ENCODE results near the gene YES1. TPM values are rescaled to one million over a fixed set of nuclear protein-coding genes. Genes with fewer than 3 reads are reported as not detected.
A peak's percentile ranks its signal among the peaks of the same experiment; 100 is the strongest.

YES1 gene
- total RNA-seq (2016; rRNA removed; fragmentation: Illumina TruSeq; extraction: Trizol) (70.8 and 105 TPM in 2 replicates), polyA plus RNA-seq (2011; rRNA removed) (13.6 and 17.2 TPM in 2 replicates), polyA minus RNA-seq (2011; rRNA and poly(A)+ RNA removed; ENCODE audit: low replicate concordance) (35.4 and 58.6 TPM in 2 replicates), Bru-seq, nascent RNA (percentile 83 among the genes with signal in this experiment), BruChase-seq, experiment 1, labeled RNA remaining after a 6-hour chase (percentile 92 among the genes with signal in this experiment), BruChase-seq, experiment 2, labeled RNA remaining after a 2-hour chase (percentile 85 among the genes with signal in this experiment)
- 15.8 and 18.2 TPM in 2 replicates for total RNA-seq (2016; cell fraction: cytosol; rRNA removed; fragmentation: Illumina TruSeq; extraction: Trizol; ENCODE audit: low read depth)
- total RNA-seq (2016; cell fraction: insoluble cytoplasmic fraction; rRNA removed; fragmentation: Illumina TruSeq; extraction: Trizol): 69.2 and 96.9 TPM in 2 replicates
- 80.5 and 89.8 TPM in 2 replicates for total RNA-seq (2016; cell fraction: membrane; rRNA removed; fragmentation: Illumina TruSeq; extraction: Trizol)
- 32.4 and 40.0 TPM in 2 replicates for total RNA-seq (2016; cell fraction: nucleus; rRNA removed; fragmentation: Illumina TruSeq; extraction: Trizol)
- 20.0 and 23.3 TPM in 2 replicates for polyA plus RNA-seq (2011; cell fraction: cytosol; rRNA removed)
- polyA plus RNA-seq (2011; cell fraction: nucleus; rRNA removed): 12.0 and 12.1 TPM in 2 replicates
- polyA plus RNA-seq (2012): 38.9 and 45.8 TPM in 2 replicates
- 10.0 and 10.4 TPM in 2 replicates for polyA plus RNA-seq (2016; cell fraction: cytosol; fragmentation: Illumina TruSeq; extraction: Trizol; ENCODE audit: low read depth)
- polyA plus RNA-seq (2016; cell fraction: insoluble cytoplasmic fraction; fragmentation: Illumina TruSeq; extraction: Trizol; ENCODE audit: low read depth): 69.0 and 76.0 TPM in 2 replicates
- polyA plus RNA-seq (2016; cell fraction: membrane; fragmentation: Illumina TruSeq; extraction: Trizol; ENCODE audit: low read depth): 33.4 and 35.7 TPM in 2 replicates
- polyA plus RNA-seq (2016; cell fraction: nucleus; fragmentation: Illumina TruSeq; extraction: Trizol; ENCODE audit: insufficient read depth, low read depth): 27.3 and 29.1 TPM in 2 replicates
- 29.1 and 33.4 TPM in 2 replicates for polyA minus RNA-seq (2011; cell fraction: cytosol; rRNA and poly(A)+ RNA removed)
- 16.5 and 22.1 TPM in 2 replicates for polyA minus RNA-seq (2011; cell fraction: nucleus; rRNA and poly(A)+ RNA removed)
- long read RNA-seq, experiment 1, full-length matches to known transcripts: 9 of 20 reads
- long read RNA-seq, experiment 1, partial matches to known transcripts: 4 of 20 reads
- long read RNA-seq, experiment 1, other reads (novel, unspliced or antisense): 7 of 20 reads
- long read RNA-seq, experiment 2, full-length matches to known transcripts: 6 of 56 reads
- long read RNA-seq, experiment 2, partial matches to known transcripts: 1 of 56 reads
- long read RNA-seq, experiment 2, other reads (novel, unspliced or antisense): 49 of 56 reads

DNA sequence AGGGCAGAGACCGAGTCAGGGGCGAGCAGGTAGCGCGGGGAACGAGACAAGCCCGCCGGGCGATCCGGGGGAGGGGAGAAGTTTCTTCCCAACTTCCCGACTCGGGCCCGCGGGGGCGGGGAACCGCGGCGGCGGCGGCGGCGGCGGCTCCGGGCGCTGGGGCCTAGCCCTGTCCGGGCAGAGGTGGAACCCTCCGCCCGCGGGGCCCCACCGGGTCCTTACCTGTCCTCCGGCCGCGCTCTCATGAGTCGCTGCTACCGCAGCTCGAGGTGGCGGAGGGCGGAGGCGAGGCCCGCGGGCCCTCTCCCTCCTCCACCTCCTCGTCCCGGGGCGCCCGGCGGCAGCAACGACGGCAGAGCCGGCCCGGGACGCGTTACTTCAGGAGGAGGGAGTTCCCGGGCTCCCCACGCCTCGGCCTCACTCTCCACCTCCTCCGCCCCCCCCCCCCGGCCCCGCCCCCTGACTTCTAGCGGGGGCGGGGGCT is at the start of gene YES1:
TSS of gene YES1 (minus strand) at position 351 of the 484 bp plus-strand sequence. CDS start 55,415 bp downstream, outside the sequence.
- H2AFZ ChIP-seq (ENCODE audit: low read length): no peak within 1 kb of the TSS
- POLR2A ChIA-PET: interaction anchor here (1.2 to 1.6 kb wide), 3 partner anchors 18 to 29 kb away, joined by 4 to 10 read pairs (median 4); no protein-coding TSS in a partner anchor
- H3K79me2 ChIP-seq (ENCODE audit: insufficient read depth, low read length): peaks cover 49% of the 10 kb centered on the region
- peaks cover 54% of the 10 kb centered on the region for H3K4me1 ChIP-seq (ENCODE audit: insufficient read depth, low read length)
- peak within 1 kb of the TSS; percentile 96 for H3K4me2 ChIP-seq (ENCODE audit: low read depth, low read length)
- intact Hi-C loops (cut with micrococcal nuclease; ENCODE audit: unreplicated experiment) (loop anchor here (2.0 kb wide), 1 partner anchor 41 kb away; no protein-coding TSS in a partner anchor), in situ Hi-C loops (cut with HindIII; ENCODE audit: extremely low pct_ligation_motif_present, low pct_unique_long_range_greater_than_20kb) (no loop called here)
- ATAC-seq (peak; percentile 62), DNase-seq (ENCODE audit: low spot score) (no peak), FAIRE-seq (no peak)
- 0% methylated on average over 5 of the region's 59 CpGs for WGBS (ENCODE audit: low lambda C conversion rate)
- CTCF ChIA-PET (ENCODE audit: low intra/inter-chr PET ratio, low total read pairs): no interaction called here
- H3K27me3 ChIP-seq (ENCODE audit: control insufficient read depth in 1 of 2, insufficient read depth in 2 of 2, low read length in 2 of 2): no peaks in the 10 kb centered on the region; a peak in 1 of 5 replicates
- peak within 1 kb of the TSS; percentile 89 for H3K27ac ChIP-seq (ENCODE audit: extremely low read length, insufficient read depth, low read length)
- no peaks in the 10 kb centered on the region for H3K9me3 ChIP-seq (ENCODE audit: low read length)
- H3K36me3 ChIP-seq (replicated peaks in 1 of 2; ENCODE audit: control insufficient read depth in 1 of 2, insufficient read depth in 2 of 2, low read length in 2 of 2): no peaks in the 10 kb centered on the region
- H4K20me1 ChIP-seq (ENCODE audit: insufficient read depth, low read length): peaks cover 18% of the 10 kb centered on the region
- peak within 1 kb of the TSS; percentile 90 for H3K9ac ChIP-seq (ENCODE audit: insufficient read depth, low read depth, low read length)
- H3K4me3 ChIP-seq (replicated peaks in 1 of 3; ENCODE audit: insufficient read depth in 1 of 3, low read depth in 2 of 3, low read length in 3 of 3): peak within 1 kb of the TSS; percentile 99
- BruUV-seq (replicated peaks): no TSS peak
- TF ChIP-seq ESRRA (CRISPR knock-in tag; IDR thresholded peaks at IDR 0.05; ENCODE audit: low read depth) (no peak), HNF4G (IDR thresholded peaks at IDR 0.05; ENCODE audit: borderline replicate concordance, low read depth, low read length) (peak; percentile 2; the same call in 1 of the 2 replicates), HNF4G (CRISPR knock-in tag; IDR thresholded peaks at IDR 0.05; ENCODE audit: borderline replicate concordance, low read depth) (no peak), KDM3A (CRISPR knock-in tag; IDR thresholded peaks at IDR 0.05; ENCODE audit: low read depth) (no peak), KDM5B (CRISPR knock-in tag; IDR thresholded peaks at IDR 0.05; ENCODE audit: borderline replicate concordance) (no peak), THAP11 (CRISPR knock-in tag; IDR thresholded peaks at IDR 0.05) (no peak), NFE2L1 (CRISPR knock-in tag; IDR thresholded peaks at IDR 0.05; ENCODE audit: borderline replicate concordance) (no peak), ZNF329 (CRISPR knock-in tag; IDR thresholded peaks at IDR 0.05; ENCODE audit: low read depth) (peak; percentile 50; the same call in 1 of the 2 replicates), ARHGAP35 (CRISPR knock-in tag; IDR thresholded peaks at IDR 0.05; ENCODE audit: borderline replicate concordance) (no peak; the same call in 1 of the 2 replicates), ARNT (IDR thresholded peaks at IDR 0.05) (no peak), NFE2 (CRISPR knock-in tag; IDR thresholded peaks at IDR 0.05) (no peak), XBP1 (CRISPR knock-in tag; IDR thresholded peaks at IDR 0.05) (no peak)
- TF ChIP-seq, protein P1, sequence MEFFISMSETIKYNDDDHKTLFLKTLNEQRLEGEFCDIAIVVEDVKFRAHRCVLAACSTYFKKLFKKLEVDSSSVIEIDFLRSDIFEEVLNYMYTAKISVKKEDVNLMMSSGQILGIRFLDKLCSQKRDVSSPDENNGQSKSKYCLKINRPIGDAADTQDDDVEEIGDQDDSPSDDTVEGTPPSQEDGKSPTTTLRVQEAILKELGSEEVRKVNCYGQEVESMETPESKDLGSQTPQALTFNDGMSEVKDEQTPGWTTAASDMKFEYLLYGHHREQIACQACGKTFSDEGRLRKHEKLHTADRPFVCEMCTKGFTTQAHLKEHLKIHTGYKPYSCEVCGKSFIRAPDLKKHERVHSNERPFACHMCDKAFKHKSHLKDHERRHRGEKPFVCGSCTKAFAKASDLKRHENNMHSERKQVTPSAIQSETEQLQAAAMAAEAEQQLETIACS (CRISPR knock-in tag; IDR thresholded peaks at IDR 0.05): no peak
- TF ChIP-seq, protein P2, sequence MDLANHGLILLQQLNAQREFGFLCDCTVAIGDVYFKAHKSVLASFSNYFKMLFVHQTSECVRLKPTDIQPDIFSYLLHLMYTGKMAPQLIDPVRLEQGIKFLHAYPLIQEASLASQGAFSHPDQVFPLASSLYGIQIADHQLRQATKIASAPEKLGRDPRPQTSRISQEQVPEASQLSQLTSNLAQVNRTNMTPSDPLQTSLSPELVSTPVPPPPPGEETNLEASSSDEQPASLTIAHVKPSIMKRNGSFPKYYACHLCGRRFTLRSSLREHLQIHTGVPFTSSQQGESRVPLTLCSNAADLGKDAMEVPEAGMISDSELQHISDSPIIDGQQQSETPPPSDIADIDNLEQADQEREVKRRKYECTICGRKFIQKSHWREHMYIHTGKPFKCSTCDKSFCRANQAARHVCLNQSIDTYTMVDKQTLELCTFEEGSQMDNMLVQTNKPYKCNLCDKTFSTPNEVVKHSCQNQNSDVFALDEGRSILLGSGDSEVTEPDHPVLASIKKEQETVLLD (CRISPR knock-in tag; IDR thresholded peaks at IDR 0.05; ENCODE audit: low read depth): no peak
- TF ChIP-seq, protein P3, sequence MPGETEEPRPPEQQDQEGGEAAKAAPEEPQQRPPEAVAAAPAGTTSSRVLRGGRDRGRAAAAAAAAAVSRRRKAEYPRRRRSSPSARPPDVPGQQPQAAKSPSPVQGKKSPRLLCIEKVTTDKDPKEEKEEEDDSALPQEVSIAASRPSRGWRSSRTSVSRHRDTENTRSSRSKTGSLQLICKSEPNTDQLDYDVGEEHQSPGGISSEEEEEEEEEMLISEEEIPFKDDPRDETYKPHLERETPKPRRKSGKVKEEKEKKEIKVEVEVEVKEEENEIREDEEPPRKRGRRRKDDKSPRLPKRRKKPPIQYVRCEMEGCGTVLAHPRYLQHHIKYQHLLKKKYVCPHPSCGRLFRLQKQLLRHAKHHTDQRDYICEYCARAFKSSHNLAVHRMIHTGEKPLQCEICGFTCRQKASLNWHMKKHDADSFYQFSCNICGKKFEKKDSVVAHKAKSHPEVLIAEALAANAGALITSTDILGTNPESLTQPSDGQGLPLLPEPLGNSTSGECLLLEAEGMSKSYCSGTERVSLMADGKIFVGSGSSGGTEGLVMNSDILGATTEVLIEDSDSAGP (CRISPR knock-in tag; IDR thresholded peaks at IDR 0.05; ENCODE audit: borderline replicate concordance): no peak; the same call in 1 of the 2 replicates

All from HepG2 (cell line).